ENCODE data around the gene SMIM13.

Gene SMIM13

GRCh38 chr6:11123978-11124377 is 30.3 kb downstream of the SMIM13 start:
- DNase-seq = no peak

GRCh38 chr6:11126876-11127275 is 33.2 kb downstream of the SMIM13 start:
- no peak for DNase-seq

GRCh38 chr6:11128608-11129007 is 35.0 kb downstream of the SMIM13 start:
- no peak for DNase-seq

- no peak for DNase-seq
Measured at GRCh38 chr6:11129908-11130565, 36.4 kb downstream of the SMIM13 start.

- no peak for DNase-seq
Measured at GRCh38 chr6:11130605-11131004, 37.0 kb downstream of the SMIM13 start.

GRCh38 chr6:11132194-11132888 is 38.7 kb downstream of the SMIM13 start:
- DNase-seq = no peak

GRCh38 chr6:11133281-11133680 is 39.6 kb downstream of the SMIM13 start:
- DNase-seq = no peak

- DNase-seq = no peak
Measured at GRCh38 chr6:11136809-11137208, 43.2 kb downstream of the SMIM13 start.

- DNase-seq = no peak
Measured at GRCh38 chr6:11139051-11139960, 45.7 kb downstream of the SMIM13 start.

- DNase-seq = no peak
Measured at GRCh38 chr6:11140056-11140455, 46.4 kb downstream of the SMIM13 start.

- DNase-seq = no peak
Measured at GRCh38 chr6:11141295-11141694, 47.7 kb downstream of the SMIM13 start.

GRCh38 chr6:11142296-11143027 is 48.8 kb downstream of the SMIM13 start:
- DNase-seq = no peak

GRCh38 chr6:11143394-11144371 is 50.0 kb downstream of the SMIM13 start:
- no peak for DNase-seq

- peak; percentile 71 for DNase-seq
Measured at GRCh38 chr6:11144393-11144851, 50.8 kb downstream of the SMIM13 start.

GRCh38 chr6:11146117-11146826 is 52.6 kb downstream of the SMIM13 start:
- no peak for DNase-seq

- no peak for DNase-seq
Measured at GRCh38 chr6:11149551-11149950, 55.9 kb downstream of the SMIM13 start.

GRCh38 chr6:11151488-11151887 is 57.9 kb downstream of the SMIM13 start:
- DNase-seq = no peak

GRCh38 chr6:11152581-11152980 is 58.9 kb downstream of the SMIM13 start:
- DNase-seq = no peak

GRCh38 chr6:11153447-11153846 is 59.8 kb downstream of the SMIM13 start:
- DNase-seq = no peak

GRCh38 chr6:11155589-11155988 is 62.0 kb downstream of the SMIM13 start:
- DNase-seq = no peak

- DNase-seq = no peak
Measured at GRCh38 chr6:11160199-11160598, 66.6 kb downstream of the SMIM13 start.

Measured in left hindlimb (tissue), 1 donor.